Endothelial cell (in vitro differentiated cells): ENCODE data around the gene CDH15. TPM values are rescaled to one million over a fixed set of nuclear protein-coding genes. Genes with fewer than 3 reads are reported as not detected.

Source experiments
- DNase-seq: peaks from one replicate; pipeline ENCODE4 v3.0.0; 2021; ENCODE audit warnings: low spot score
- H3K27ac Mint-ChIP-seq: one replicate; pipeline ENCODE4 v1.8.0; 2021; ENCODE audit warnings: mixed read lengths, inconsistent platforms; ENCODE audit not compliant: unreplicated experiment
- H3K27me3 Mint-ChIP-seq: one replicate; pipeline ENCODE4 v1.8.0; 2021; ENCODE audit warnings: mild to moderate bottlenecking, moderate library complexity, mixed read lengths, inconsistent platforms; ENCODE audit not compliant: unreplicated experiment
- H3K36me3 Mint-ChIP-seq: one replicate; pipeline ENCODE4 v1.8.0; 2021; ENCODE audit warnings: mild to moderate bottlenecking, low read depth, mixed read lengths, inconsistent platforms; ENCODE audit not compliant: unreplicated experiment
- H3K4me1 Mint-ChIP-seq: one replicate; pipeline ENCODE4 v1.8.0; 2021; ENCODE audit warnings: mild to moderate bottlenecking, mixed read lengths, inconsistent platforms; ENCODE audit not compliant: unreplicated experiment
- H3K4me3 Mint-ChIP-seq: one replicate; pipeline ENCODE4 v1.8.0; 2021; ENCODE audit warnings: mild to moderate bottlenecking, mixed read lengths, inconsistent platforms; ENCODE audit not compliant: unreplicated experiment
- H3K9me3 Mint-ChIP-seq: one replicate; pipeline ENCODE4 v1.8.0; 2021; ENCODE audit warnings: mixed read lengths, inconsistent platforms; ENCODE audit not compliant: unreplicated experiment
- total RNA-seq: library from RNA; stranded (reverse); fragmentation: NEBNext Ultra II Directional; extraction: Animal tissue kit (Norgen Biotek cat#: 25700); gene quantifications from one replicate; pipeline ENCODE4 v1.2.1, GENCODE V29; 2021; ENCODE audit not compliant: unreplicated experiment
- TF ChIP-seq, protein P1 (sequence below): fragments of 200-600 bp; sonication (generic); IDR thresholded peaks from one replicate; pipeline ENCODE4 v1.5.0; 2021; ENCODE audit warnings: antibody characterized with exemption; ENCODE audit not compliant: unreplicated experiment

Gene CDH15
- total RNA-seq, 1 donor from 2014 or later, result not detected

DNA sequence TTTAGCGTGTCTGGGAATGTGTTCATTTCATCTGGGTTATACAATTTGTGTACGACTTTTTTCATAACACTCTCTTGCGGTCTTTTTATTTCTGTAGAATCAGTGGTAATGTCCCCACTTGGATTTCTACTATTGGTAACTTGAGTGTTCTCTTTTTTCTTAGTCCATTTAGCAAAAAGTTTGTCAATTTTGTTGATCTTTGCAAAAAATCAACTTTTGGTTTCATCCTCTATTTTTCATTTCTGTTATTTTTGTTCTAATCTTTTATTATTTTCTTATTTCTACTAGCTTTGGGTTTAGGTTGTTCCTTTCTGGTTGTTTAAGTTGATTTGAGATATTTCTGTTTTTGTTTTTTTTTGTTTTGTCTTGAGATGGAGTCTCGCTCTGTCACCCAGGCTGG is 36.4 kb downstream of the CDH15 start:
- peaks cover 2% of the 10 kb centered on the region for H3K4me1 Mint-ChIP-seq
- H3K36me3 Mint-ChIP-seq, result peaks cover 3% of the 10 kb centered on the region
- no peak overlapping the region for H3K4me3 Mint-ChIP-seq
- no peaks in the 10 kb centered on the region for H3K9me3 Mint-ChIP-seq
- no peak overlapping the region for H3K27ac Mint-ChIP-seq
- TF ChIP-seq, protein P1, sequence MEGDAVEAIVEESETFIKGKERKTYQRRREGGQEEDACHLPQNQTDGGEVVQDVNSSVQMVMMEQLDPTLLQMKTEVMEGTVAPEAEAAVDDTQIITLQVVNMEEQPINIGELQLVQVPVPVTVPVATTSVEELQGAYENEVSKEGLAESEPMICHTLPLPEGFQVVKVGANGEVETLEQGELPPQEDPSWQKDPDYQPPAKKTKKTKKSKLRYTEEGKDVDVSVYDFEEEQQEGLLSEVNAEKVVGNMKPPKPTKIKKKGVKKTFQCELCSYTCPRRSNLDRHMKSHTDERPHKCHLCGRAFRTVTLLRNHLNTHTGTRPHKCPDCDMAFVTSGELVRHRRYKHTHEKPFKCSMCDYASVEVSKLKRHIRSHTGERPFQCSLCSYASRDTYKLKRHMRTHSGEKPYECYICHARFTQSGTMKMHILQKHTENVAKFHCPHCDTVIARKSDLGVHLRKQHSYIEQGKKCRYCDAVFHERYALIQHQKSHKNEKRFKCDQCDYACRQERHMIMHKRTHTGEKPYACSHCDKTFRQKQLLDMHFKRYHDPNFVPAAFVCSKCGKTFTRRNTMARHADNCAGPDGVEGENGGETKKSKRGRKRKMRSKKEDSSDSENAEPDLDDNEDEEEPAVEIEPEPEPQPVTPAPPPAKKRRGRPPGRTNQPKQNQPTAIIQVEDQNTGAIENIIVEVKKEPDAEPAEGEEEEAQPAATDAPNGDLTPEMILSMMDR, result no peak
- no peak for DNase-seq
- peaks cover 10% of the 10 kb centered on the region for H3K27me3 Mint-ChIP-seq

DNA sequence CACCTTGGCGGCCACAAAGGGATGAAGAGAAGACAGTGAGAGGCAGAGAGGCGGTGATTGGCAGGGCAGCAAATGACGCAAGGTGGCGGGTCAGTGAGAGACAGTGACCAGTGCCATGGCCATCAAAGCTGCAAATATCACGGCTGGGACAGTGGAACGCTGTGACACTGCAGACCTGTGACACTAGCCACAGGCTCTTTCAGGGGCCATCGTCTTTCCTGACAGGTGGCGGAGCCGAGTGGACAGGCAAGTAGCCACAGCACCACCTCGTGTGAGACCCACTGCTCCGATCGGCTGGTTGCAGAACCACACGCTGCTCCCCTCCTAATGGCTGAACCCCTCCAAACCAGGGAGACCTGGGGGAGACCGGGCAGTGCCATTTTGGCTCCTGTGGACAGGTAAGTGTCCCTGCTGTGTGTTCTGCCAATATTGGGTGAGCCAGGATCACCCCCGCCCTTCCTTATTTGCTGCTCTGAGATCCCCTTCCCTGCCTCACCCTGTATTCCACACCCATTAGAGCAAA is 38.0 kb downstream of the CDH15 start:
- TF ChIP-seq, protein P1, result no peak
- DNase-seq, result no peak
- Mint-ChIP-seq H3K4me3 (no peak overlapping the region), H3K27ac (no peak overlapping the region), H3K9me3 (no peaks in the 10 kb centered on the region), H3K27me3 (no peaks in the 10 kb centered on the region), H3K36me3 (no peaks in the 10 kb centered on the region), H3K4me1 (no peaks in the 10 kb centered on the region)

DNA sequence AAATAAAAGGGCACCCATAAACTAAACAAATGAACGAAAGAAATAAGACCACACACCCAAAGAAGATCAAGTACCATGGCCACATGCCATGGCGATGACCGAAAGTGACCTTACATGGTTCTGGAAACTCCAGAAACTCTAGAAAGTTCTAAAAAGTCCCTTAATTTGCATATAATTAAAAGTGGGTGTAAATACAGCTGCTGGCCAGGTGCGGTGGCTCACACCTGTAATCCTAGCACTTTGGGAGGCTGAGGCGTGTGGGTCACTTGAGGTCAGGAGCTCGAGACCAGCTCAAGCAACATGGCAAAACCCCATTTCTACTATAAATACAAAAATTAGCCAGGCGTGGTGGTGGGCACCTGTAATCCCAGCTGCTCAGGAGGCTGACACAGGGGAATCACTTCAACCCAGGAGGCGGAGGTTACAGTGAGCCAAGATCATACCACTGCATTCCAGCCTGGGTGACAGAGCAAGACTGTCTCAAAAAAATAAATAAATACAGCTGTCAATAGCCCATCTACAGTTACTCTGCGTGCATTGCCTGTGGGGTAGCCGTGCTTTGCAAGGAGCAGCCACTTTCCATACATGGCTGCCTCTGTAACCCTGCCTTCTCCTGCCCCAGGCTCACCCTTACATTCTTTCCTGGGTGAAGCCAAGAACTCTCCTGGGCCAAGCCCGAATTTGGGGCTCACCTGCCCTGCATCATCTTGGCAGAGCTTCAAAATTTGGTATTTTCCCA is 38.8 kb downstream of the CDH15 start:
- Mint-ChIP-seq H3K27me3 (no peaks in the 10 kb centered on the region), H3K27ac (no peak overlapping the region), H3K4me3 (no peak overlapping the region), H3K4me1 (no peaks in the 10 kb centered on the region), H3K9me3 (no peaks in the 10 kb centered on the region), H3K36me3 (no peaks in the 10 kb centered on the region)
- TF ChIP-seq, protein P1, result no peak
- DNase-seq, result no peak

DNA sequence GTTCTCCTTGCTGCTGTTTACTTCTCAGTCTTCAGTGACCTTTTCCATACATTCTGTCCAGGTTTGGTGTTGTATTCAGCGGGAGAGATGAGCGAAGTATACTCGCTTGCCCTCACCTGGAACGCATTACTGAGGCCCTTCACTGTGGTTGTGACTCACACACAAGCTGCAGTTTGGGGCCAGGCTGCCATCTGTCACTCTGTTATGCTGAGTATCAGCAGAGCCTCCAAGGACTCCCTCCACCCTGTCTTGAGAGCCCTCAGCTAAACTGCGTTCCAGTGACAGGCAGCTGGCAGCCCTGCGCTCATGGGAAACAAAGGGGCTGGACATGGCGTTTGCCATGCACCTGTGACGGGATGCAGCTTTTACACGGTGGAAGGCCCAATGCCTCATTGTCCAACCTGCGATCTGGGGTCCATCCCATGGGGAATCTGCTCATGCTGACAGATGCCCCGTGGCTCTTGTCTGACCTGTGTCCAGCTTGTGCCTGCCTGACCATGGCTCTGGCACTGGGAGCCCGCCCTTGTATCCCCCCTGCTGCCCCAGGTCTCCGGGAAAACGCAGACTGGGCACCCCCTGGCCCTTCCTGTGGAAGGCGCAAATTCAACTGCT is 39.5 kb downstream of the CDH15 start:
- Mint-ChIP-seq H3K4me3 (no peak overlapping the region), H3K9me3 (no peaks in the 10 kb centered on the region), H3K4me1 (no peaks in the 10 kb centered on the region), H3K36me3 (no peaks in the 10 kb centered on the region), H3K27me3 (no peaks in the 10 kb centered on the region), H3K27ac (no peak overlapping the region)
- TF ChIP-seq, protein P1, result no peak
- DNase-seq, result no peak
